ENCODE results near the gene TSPAN14. TPM values are rescaled to one million over a fixed set of nuclear protein-coding genes. Genes with fewer than 3 reads are reported as not detected.

TSPAN14 gene
- total and polyA plus RNA-seq, 2 donors (not counting 1 experiment from before 2014, with no cell fraction given): 12.1 to 50.0 TPM

- no peak overlapping the region for H3K4me2 ChIP-seq (ENCODE audit: extremely low read depth, insufficient read depth, low read length)
- H2AFZ ChIP-seq (ENCODE audit: low read length): no peak overlapping the region
- H3K9ac ChIP-seq (ENCODE audit: insufficient read depth, low read length): no peak overlapping the region
- H3K27me3 ChIP-seq (ENCODE audit: control insufficient read depth, insufficient read depth, low read length): no peaks in the 10 kb centered on the region
- no peak for TF ChIP-seq CTCF (conservative IDR thresholded peaks at IDR 0.05 in 1 of 2, IDR thresholded peaks at IDR 0.05 in 1 of 2; ENCODE audit: low read depth in 1 of 2, low read length in 2 of 2)
- TF ChIP-seq EZH2 (IDR thresholded peaks at IDR 0.05; ENCODE audit: low read length, missing control alignments): no peak
- peaks cover 6% of the 10 kb centered on the region for H3K79me2 ChIP-seq (ENCODE audit: control insufficient read depth, insufficient read depth, low read length)
- peaks cover 16% of the 10 kb centered on the region for H3K4me1 ChIP-seq (ENCODE audit: control insufficient read depth, extremely low read depth, insufficient read depth, low read length)
- DNase-seq (ENCODE audit: low read depth in 2 of 2): peak in 1 of 2 donors; percentile 66
- H4K20me1 ChIP-seq (ENCODE audit: control insufficient read depth, extremely low read depth, insufficient read depth, low read length): no peaks in the 10 kb centered on the region
- H3K9me3 ChIP-seq (ENCODE audit: control insufficient read depth, insufficient read depth, low read depth, low read length): no peaks in the 10 kb centered on the region
- H3K4me3 ChIP-seq (replicated peaks in 1 of 4; ENCODE audit: control extremely low read depth in 1 of 4, insufficient read depth in 1 of 4, low read depth in 3 of 4, low read length in 4 of 4): no peak overlapping the region
- H3K27ac ChIP-seq (ENCODE audit: insufficient read depth, low read length): no peak overlapping the region
- peaks cover 3% of the 10 kb centered on the region for H3K36me3 ChIP-seq (ENCODE audit: control insufficient read depth, insufficient read depth, low read length)
Observed at GRCh38 chr10:80493522-80494051, 39.5 kb downstream of the TSPAN14 start.

GRCh38 chr10:80496555-80497172 is 42.6 kb downstream of the TSPAN14 start:
- H3K4me2 ChIP-seq (ENCODE audit: extremely low read depth, insufficient read depth, low read length): no peak overlapping the region
- TF ChIP-seq CTCF (conservative IDR thresholded peaks at IDR 0.05 in 1 of 2, IDR thresholded peaks at IDR 0.05 in 1 of 2; ENCODE audit: low read depth in 1 of 2, low read length in 2 of 2): no peak
- TF ChIP-seq EZH2 (IDR thresholded peaks at IDR 0.05; ENCODE audit: low read length, missing control alignments): no peak

GRCh38 chr10:80497187-80498077 is 43.3 kb downstream of the TSPAN14 start:
- peak overlapping the region; percentile 17 for H3K27ac ChIP-seq (ENCODE audit: insufficient read depth, low read length)
- TF ChIP-seq EZH2 (IDR thresholded peaks at IDR 0.05; ENCODE audit: low read length, missing control alignments): no peak
- TF ChIP-seq CTCF (conservative IDR thresholded peaks at IDR 0.05 in 1 of 2, IDR thresholded peaks at IDR 0.05 in 1 of 2; ENCODE audit: low read depth in 1 of 2, low read length in 2 of 2): no peak
- peaks cover 31% of the 10 kb centered on the region for H3K4me1 ChIP-seq (ENCODE audit: control insufficient read depth, extremely low read depth, insufficient read depth, low read length)
- DNase-seq (ENCODE audit: low read depth in 2 of 2): peak; percentile 80 to 93
- no peak overlapping the region for H3K4me3 ChIP-seq (replicated peaks in 1 of 4; ENCODE audit: control extremely low read depth in 1 of 4, insufficient read depth in 1 of 4, low read depth in 3 of 4, low read length in 4 of 4)
- H2AFZ ChIP-seq (ENCODE audit: low read length): no peak overlapping the region
- H3K4me2 ChIP-seq (ENCODE audit: extremely low read depth, insufficient read depth, low read length): peak overlapping the region; percentile 27
- no peak overlapping the region for H3K9ac ChIP-seq (ENCODE audit: insufficient read depth, low read length)
- peaks cover 5% of the 10 kb centered on the region for H3K79me2 ChIP-seq (ENCODE audit: control insufficient read depth, insufficient read depth, low read length)
- no peaks in the 10 kb centered on the region for H3K36me3 ChIP-seq (ENCODE audit: control insufficient read depth, insufficient read depth, low read length)
- no peaks in the 10 kb centered on the region for H3K27me3 ChIP-seq (ENCODE audit: control insufficient read depth, insufficient read depth, low read length)
- H4K20me1 ChIP-seq (ENCODE audit: control insufficient read depth, extremely low read depth, insufficient read depth, low read length): no peaks in the 10 kb centered on the region
- H3K9me3 ChIP-seq (ENCODE audit: control insufficient read depth, insufficient read depth, low read depth, low read length): no peaks in the 10 kb centered on the region

More at GRCh38 chr10:80496555-80497172, 42.6 kb downstream of the TSPAN14 start:
- H3K27ac ChIP-seq (ENCODE audit: insufficient read depth, low read length): no peak overlapping the region
- no peak overlapping the region for H3K9ac ChIP-seq (ENCODE audit: insufficient read depth, low read length)
- H3K4me3 ChIP-seq (replicated peaks in 1 of 4; ENCODE audit: control extremely low read depth in 1 of 4, insufficient read depth in 1 of 4, low read depth in 3 of 4, low read length in 4 of 4): no peak overlapping the region
- H3K4me1 ChIP-seq (ENCODE audit: control insufficient read depth, extremely low read depth, insufficient read depth, low read length): peaks cover 31% of the 10 kb centered on the region
- peaks cover 6% of the 10 kb centered on the region for H3K79me2 ChIP-seq (ENCODE audit: control insufficient read depth, insufficient read depth, low read length)
- H2AFZ ChIP-seq (ENCODE audit: low read length): no peak overlapping the region
- H3K27me3 ChIP-seq (ENCODE audit: control insufficient read depth, insufficient read depth, low read length): no peaks in the 10 kb centered on the region
- no peaks in the 10 kb centered on the region for H3K9me3 ChIP-seq (ENCODE audit: control insufficient read depth, insufficient read depth, low read depth, low read length)
- no peaks in the 10 kb centered on the region for H3K36me3 ChIP-seq (ENCODE audit: control insufficient read depth, insufficient read depth, low read length)
- DNase-seq (ENCODE audit: low read depth in 2 of 2): no peak
- no peaks in the 10 kb centered on the region for H4K20me1 ChIP-seq (ENCODE audit: control insufficient read depth, extremely low read depth, insufficient read depth, low read length)
